Transverse colon (tissue), 4 donors: Measurements from ENCODE around the gene KRTAP9-2.

Experiments
- CTCF ChIP-seq, 5 experiments: fragments of 200-600 bp in 3 of 5; fragments of 450-650 bp in 2 of 5; sonication (generic) in 3 of 5; IDR thresholded peaks; 1 replicate in 2 of 5; 2 replicates in 3 of 5; pipeline ENCODE4 v1.5.1; 2016 to 2017; ENCODE audit warnings: antibody characterized with exemption in 5 of 5, inconsistent platforms in 3 of 5, mild to moderate bottlenecking in 2 of 5, moderate library complexity in 1 of 5
- POLR2A ChIP-seq: fragments of 450-650 bp; IDR thresholded peaks from one replicate; pipeline ENCODE4 v1.6.1; 2016; ENCODE audit warnings: antibody characterized with exemption, mild to moderate bottlenecking, moderate library complexity
- POLR2AphosphoS5 ChIP-seq, 3 donors: sonication (generic); formaldehyde crosslinking; IDR thresholded peaks; one replicate each; pipeline ENCODE4 v1.6.1; 2016; ENCODE audit warnings: antibody characterized with exemption in 3 of 3

GRCh38 chr17:41230094-41230493 is 3.6 kb downstream of the KRTAP9-2 start:
- no peak for TF ChIP-seq POLR2AphosphoS5 (IDR thresholded peaks at IDR 0.05)
- no peak for TF ChIP-seq CTCF (IDR thresholded peaks at IDR 0.05)
- no peak for TF ChIP-seq POLR2A
